GM06990 (cell line): ENCODE data around the gene GIPC3.
"Not testable (repeated sequence)": the region's sequence is repeated elsewhere in the genome, so short reads cannot be mapped to it uniquely, and the experiment has no call there.

Experiments
- DNase-seq: peaks from one replicate; pipeline ENCODE4 v3.0.0-alpha.2; 2011; ENCODE audit not compliant: insufficient read length; ENCODE audit errors: extremely low read depth
- H3K27me3 ChIP-seq: replicated peaks from 2 replicates; pipeline ENCODE4 v1.6.0; 2011; ENCODE audit warnings: low read length; ENCODE audit not compliant: control insufficient read depth, insufficient read depth
- H3K36me3 ChIP-seq: 2 replicates; pipeline ENCODE4 v1.5.1; 2011; ENCODE audit warnings: low read length; ENCODE audit not compliant: control insufficient read depth, insufficient read depth
- H3K4me3 ChIP-seq: replicated peaks from 2 replicates; pipeline ENCODE4 v1.5.1; 2011; ENCODE audit warnings: low read depth, mild to moderate bottlenecking, control low read depth, low read length
- CTCF ChIP-seq: IDR thresholded peaks from 2 replicates; pipeline ENCODE4 v1.5.1; 2011; ENCODE audit warnings: low read length, control low read depth, mild to moderate bottlenecking, inconsistent platforms; ENCODE audit not compliant: insufficient read depth, poor library complexity, severe bottlenecking

GIPC3 gene

GRCh38 chr19:3625996-3626472 is 40.8 kb downstream of the GIPC3 start:
- peak overlapping the region; percentile 99 for H3K4me3 ChIP-seq
- TF ChIP-seq CTCF = no peak
- DNase-seq = no peak
- no peaks in the 10 kb centered on the region for H3K27me3 ChIP-seq
- H3K36me3 ChIP-seq = peaks cover 11% of the 10 kb centered on the region

- TF ChIP-seq CTCF = no peak
- Histone ChIP-seq H3K36me3 (peaks cover 8% of the 10 kb centered on the region), H3K27me3 (no peaks in the 10 kb centered on the region), H3K4me3 (peak within 1 kb of the TSS; percentile 99)
- DNase-seq = peak; percentile 95
These were observed 41.4 kb downstream of the GIPC3 start, which contains the start of gene CACTIN for GRCh38 chr19:3626473-3627350. TSS of gene CACTIN (minus strand) at chr19:3626790. CDS start at chr19:3626762, 28 bp downstream.

GRCh38 chr19:3627351-3627723 is 42.1 kb downstream of the GIPC3 start:
- no peak for TF ChIP-seq CTCF
- Histone ChIP-seq H3K27me3 (no peaks in the 10 kb centered on the region), H3K36me3 (peaks cover 10% of the 10 kb centered on the region), H3K4me3 (peak overlapping the region; percentile 30)
- no peak for DNase-seq

- H3K36me3 ChIP-seq, DNase-seq: not testable (repeated sequence)
These were observed 43.5 kb downstream of the GIPC3 start for GRCh38 chr19:3628766-3629165.

GRCh38 chr19:3631053-3631861 is 46.0 kb downstream of the GIPC3 start:
- no peak for TF ChIP-seq CTCF
- Histone ChIP-seq H3K36me3 (peaks cover 8% of the 10 kb centered on the region), H3K27me3 (no peaks in the 10 kb centered on the region), H3K4me3 (no peak overlapping the region)
- no peak for DNase-seq

More at GRCh38 chr19:3628766-3629165, 43.5 kb downstream of the GIPC3 start:
- not testable (repeated sequence) for H3K4me3 ChIP-seq, H3K27me3 ChIP-seq

- no peaks in the 10 kb centered on the region for H3K27me3 ChIP-seq
- DNase-seq = no peak
- TF ChIP-seq CTCF = no peak
- peaks cover 12% of the 10 kb centered on the region for H3K36me3 ChIP-seq
- H3K4me3 ChIP-seq = no peak overlapping the region
These were observed 46.8 kb downstream of the GIPC3 start for GRCh38 chr19:3632098-3632497.
